GM23338 (cell line): Measurements from ENCODE around the gene KRT9.

Source experiments
- CREB1 ChIP-seq: fragments of 250-450 bp; sonication (Bioruptor Pico); IDR thresholded peaks from 2 replicates; pipeline ENCODE4 v1.5.0; 2020; ENCODE audit warnings: low read depth, mild to moderate bottlenecking, moderate library complexity
- CTCF ChIP-seq, 2 experiments: fragments of 200-600 bp in 1 of 2; sonication (generic) in 1 of 2; conservative IDR thresholded peaks; 2 replicates each; pipeline versions ENCODE4 v1.5.1 to v1.6.1; 2016 to 2017; ENCODE audit warnings: antibody characterized with exemption in 2 of 2, low read depth in 2 of 2, mild to moderate bottlenecking in 2 of 2, moderate library complexity in 1 of 2
- ETS1 ChIP-seq: IDR thresholded peaks from 2 replicates; pipeline ENCODE4 v1.6.1; 2016; ENCODE audit warnings: antibody characterized with exemption
- EZH2 ChIP-seq: fragments of 200-600 bp; sonication (generic); IDR thresholded peaks from one replicate; pipeline ENCODE4 v1.8.0; 2017; ENCODE audit warnings: antibody characterized with exemption, mild to moderate bottlenecking, low read depth; ENCODE audit not compliant: unreplicated experiment
- EZH2phosphoT487 ChIP-seq: fragments of 200-600 bp; sonication (generic); IDR thresholded peaks from one replicate; pipeline ENCODE4 v1.8.1; 2018; ENCODE audit warnings: antibody characterized with exemption; ENCODE audit not compliant: unreplicated experiment
- JUNB ChIP-seq: IDR thresholded peaks from one replicate; pipeline ENCODE4 v1.6.1; 2016; ENCODE audit warnings: antibody characterized with exemption; ENCODE audit not compliant: unreplicated experiment
- POLR2AphosphoS5 ChIP-seq: IDR thresholded peaks from 2 replicates; pipeline ENCODE4 v1.6.1; 2016; ENCODE audit warnings: antibody characterized with exemption, low read depth
- REST ChIP-seq: IDR thresholded peaks from one replicate; pipeline ENCODE4 v1.6.1; 2018; ENCODE audit warnings: antibody characterized with exemption; ENCODE audit not compliant: unreplicated experiment
- STAT1 ChIP-seq: IDR thresholded peaks from one replicate; pipeline ENCODE4 v1.6.1; 2016; ENCODE audit warnings: antibody characterized with exemption; ENCODE audit not compliant: unreplicated experiment
- ZNF114 ChIP-seq: fragments of 250-450 bp; sonication (Bioruptor Pico); IDR thresholded peaks from 2 replicates; pipeline ENCODE4 v1.5.0; 2020; ENCODE audit warnings: mild to moderate bottlenecking, moderate library complexity
- ZNF331 ChIP-seq: fragments of 250-450 bp; sonication (Bioruptor Pico); IDR thresholded peaks from 2 replicates; pipeline ENCODE4 v1.5.0; 2020; ENCODE audit warnings: low read depth, mild to moderate bottlenecking, moderate library complexity
- ZNF462 ChIP-seq: fragments of 250-450 bp; sonication (Bioruptor Pico); IDR thresholded peaks from 2 replicates; pipeline ENCODE4 v1.5.0; 2020; ENCODE audit warnings: mild to moderate bottlenecking, moderate library complexity

GRCh38 chr17:41542357-41542756 is 29.5 kb downstream of the KRT9 start:
- TF ChIP-seq EZH2 (no peak), CTCF (conservative IDR thresholded peaks at IDR 0.05; ENCODE audit: low read depth in 2 of 2) (no peak), REST (no peak), POLR2AphosphoS5 (no peak), ZNF331 (CRISPR knock-in tag) (no peak), CREB1 (no peak), EZH2phosphoT487 (no peak), JUNB (no peak), ETS1 (no peak), ZNF114 (CRISPR knock-in tag) (no peak), STAT1 (no peak), ZNF462 (CRISPR knock-in tag) (no peak)
